ENCODE data around the gene HTR2C.

DNA sequence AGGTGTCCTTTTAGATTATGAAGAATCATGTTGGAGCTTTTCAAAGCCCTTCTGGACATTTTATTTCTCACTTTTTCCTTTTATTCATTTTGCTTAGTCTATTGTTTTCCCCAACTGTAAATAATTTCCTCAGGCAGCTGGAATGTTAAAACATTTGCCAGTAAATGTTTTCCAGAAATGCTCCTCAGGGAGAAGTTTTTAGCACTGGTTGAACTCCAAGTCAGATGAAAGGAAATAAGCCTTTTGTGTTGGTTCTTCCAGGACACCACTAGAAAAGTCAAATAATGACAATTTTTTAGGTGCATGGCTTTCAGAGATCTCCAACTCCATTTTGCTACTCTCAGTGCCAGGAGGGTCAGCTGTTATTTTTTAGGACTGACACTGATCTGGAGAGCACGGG, 305.6 kb downstream of the HTR2C start:
- TF ChIP-seq, protein P1, sequence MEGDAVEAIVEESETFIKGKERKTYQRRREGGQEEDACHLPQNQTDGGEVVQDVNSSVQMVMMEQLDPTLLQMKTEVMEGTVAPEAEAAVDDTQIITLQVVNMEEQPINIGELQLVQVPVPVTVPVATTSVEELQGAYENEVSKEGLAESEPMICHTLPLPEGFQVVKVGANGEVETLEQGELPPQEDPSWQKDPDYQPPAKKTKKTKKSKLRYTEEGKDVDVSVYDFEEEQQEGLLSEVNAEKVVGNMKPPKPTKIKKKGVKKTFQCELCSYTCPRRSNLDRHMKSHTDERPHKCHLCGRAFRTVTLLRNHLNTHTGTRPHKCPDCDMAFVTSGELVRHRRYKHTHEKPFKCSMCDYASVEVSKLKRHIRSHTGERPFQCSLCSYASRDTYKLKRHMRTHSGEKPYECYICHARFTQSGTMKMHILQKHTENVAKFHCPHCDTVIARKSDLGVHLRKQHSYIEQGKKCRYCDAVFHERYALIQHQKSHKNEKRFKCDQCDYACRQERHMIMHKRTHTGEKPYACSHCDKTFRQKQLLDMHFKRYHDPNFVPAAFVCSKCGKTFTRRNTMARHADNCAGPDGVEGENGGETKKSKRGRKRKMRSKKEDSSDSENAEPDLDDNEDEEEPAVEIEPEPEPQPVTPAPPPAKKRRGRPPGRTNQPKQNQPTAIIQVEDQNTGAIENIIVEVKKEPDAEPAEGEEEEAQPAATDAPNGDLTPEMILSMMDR (conservative IDR thresholded peaks at IDR 0.05): no peak
- TF ChIP-seq EZH2 (IDR thresholded peaks at IDR 0.05; ENCODE audit: low read depth): no peak
